Caco-2 (cell line): ENCODE measurements around the gene EGFL8. TPM values are rescaled to one million over a fixed set of nuclear protein-coding genes. Genes with fewer than 3 reads are reported as not detected.
"Not testable (repeated sequence)": the region's sequence is repeated elsewhere in the genome, so short reads cannot be mapped to it uniquely, and the experiment has no call there.

Experiments
- BruUV-seq: library from RNA; stranded (reverse); fragments of 400-500 nt; replicated peaks from 2 replicates; lab custom pipeline; 2021; lab: Mats Ljungman, UMichigan
- CTCF ChIA-PET: fragments of 300-600 bp; sonication (Branson Sonifier 250); formaldehyde crosslinking; loops from one replicate; lab custom pipeline; 2022; ENCODE audit warnings: antibody characterized with exemption; lab: Charles Lee
- POLR2A ChIA-PET: fragments of 300-600 bp; sonication (Branson Sonifier 250); formaldehyde crosslinking; loops from one replicate; lab custom pipeline; 2022; ENCODE audit warnings: antibody characterized with exemption; lab: Charles Lee
- DNase-seq, 2 experiments: peaks; one replicate each; pipeline versions ENCODE4 v3.0.0 to v3.0.0-alpha.2; 2020 to 2022
- H3K27me3 ChIP-seq: replicated peaks from 2 replicates; pipeline ENCODE4 v1.6.0; 2011; ENCODE audit warnings: low read length; ENCODE audit not compliant: control insufficient read depth, insufficient read depth
- H3K36me3 ChIP-seq: 2 replicates; pipeline ENCODE4 v1.5.1; 2011; ENCODE audit warnings: low read length; ENCODE audit not compliant: control insufficient read depth, insufficient read depth
- H3K4me1 ChIP-seq: fragments of 250-450 bp; sonication (Bioruptor Pico); 2 replicates; pipeline ENCODE4 v1.5.1; 2020; ENCODE audit warnings: mild to moderate bottlenecking
- H3K4me3 ChIP-seq: 2 replicates; pipeline ENCODE4 v1.5.1; 2011; ENCODE audit warnings: low read depth, mild to moderate bottlenecking, control low read depth, low read length
- H3K9me3 ChIP-seq: fragments of 250-450 bp; sonication (Bioruptor Pico); 2 replicates; pipeline ENCODE4 v1.5.1; 2020; ENCODE audit warnings: mild to moderate bottlenecking, moderate library complexity
- H3K27ac Mint-ChIP-seq: one replicate; pipeline ENCODE4 v1.8.0; 2022; ENCODE audit warnings: mixed read lengths; ENCODE audit not compliant: unreplicated experiment
- H3K27me3 Mint-ChIP-seq: one replicate; pipeline ENCODE4 v1.8.0; 2022; ENCODE audit warnings: mixed read lengths; ENCODE audit not compliant: insufficient read depth, unreplicated experiment
- H3K36me3 Mint-ChIP-seq: one replicate; pipeline ENCODE4 v1.8.0; 2022; ENCODE audit warnings: mild to moderate bottlenecking, mixed read lengths; ENCODE audit not compliant: insufficient read depth, unreplicated experiment
- H3K4me1 Mint-ChIP-seq: one replicate; pipeline ENCODE4 v1.8.0; 2022; ENCODE audit warnings: low read depth, mixed read lengths; ENCODE audit not compliant: unreplicated experiment
- H3K4me3 Mint-ChIP-seq: one replicate; pipeline ENCODE4 v1.8.0; 2022; ENCODE audit warnings: mild to moderate bottlenecking, moderate library complexity, mixed read lengths; ENCODE audit not compliant: unreplicated experiment
- H3K9me3 Mint-ChIP-seq: one replicate; pipeline ENCODE4 v1.8.0; 2022; ENCODE audit warnings: mixed read lengths; ENCODE audit not compliant: unreplicated experiment
- intact Hi-C: fragments of 100-400 bp; cut with micrococcal nuclease; formaldehyde crosslinking; loops from one replicate; pipeline ENCODE4 v1.10.0; 2022; ENCODE audit not compliant: unreplicated experiment
- total RNA-seq: library from RNA; stranded (reverse); gene quantifications from 2 replicates; pipeline ENCODE4 v1.2.3, GENCODE V29; 2022
- TF ChIP-seq, protein P1 (sequence below), 2 experiments: fragments of 200-600 bp in 1 of 2; IDR thresholded peaks; 1 replicate in 1 of 2; 2 replicates in 1 of 2; pipeline versions ENCODE4 v1.5.1 to v1.8.0; 2011 to 2022; ENCODE audit warnings: antibody characterized with exemption in 1 of 2, control low read depth in 1 of 2, inconsistent platforms in 1 of 2, low read depth in 1 of 2, low read length in 1 of 2, mild to moderate bottlenecking in 1 of 2, moderate library complexity in 1 of 2; ENCODE audit not compliant: insufficient read depth in 1 of 2, severe bottlenecking in 1 of 2, unreplicated experiment in 1 of 2

The EGFL8 gene
- total RNA-seq, 1 experiment from 2014 or later: 45.0 TPM

DNA sequence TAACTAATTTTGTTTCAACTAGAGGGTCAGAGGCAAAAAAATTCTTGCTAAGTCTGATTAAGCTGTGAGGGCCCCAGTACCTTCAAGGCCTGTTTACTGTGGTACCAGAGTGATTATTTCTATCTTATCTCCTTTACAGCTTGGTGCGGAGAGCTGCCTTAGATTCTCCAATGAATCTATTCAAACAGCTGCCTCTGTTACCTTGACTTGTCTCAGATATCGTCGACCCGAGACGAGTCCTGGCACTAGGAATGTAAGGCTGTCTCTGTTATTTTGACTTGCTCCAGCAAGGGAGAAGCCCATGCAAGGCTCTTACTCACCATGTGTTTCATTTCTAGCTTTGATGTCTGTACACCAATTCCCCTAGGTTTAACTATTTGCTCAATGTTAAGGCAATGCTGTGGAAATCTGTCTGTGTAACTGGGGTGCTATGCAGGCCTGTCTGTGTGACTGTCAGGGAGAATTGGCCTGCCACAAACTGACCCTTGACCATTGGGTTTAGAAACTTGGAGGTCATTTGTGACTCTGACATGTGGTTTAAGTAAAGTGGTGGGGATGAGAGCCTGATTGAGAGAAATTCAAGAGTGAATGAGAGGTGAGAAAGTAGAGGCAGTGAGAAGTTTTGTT, 23.9 kb upstream of the EGFL8 start:
- BruUV-seq: no TSS peak
- TF ChIP-seq, protein P1, sequence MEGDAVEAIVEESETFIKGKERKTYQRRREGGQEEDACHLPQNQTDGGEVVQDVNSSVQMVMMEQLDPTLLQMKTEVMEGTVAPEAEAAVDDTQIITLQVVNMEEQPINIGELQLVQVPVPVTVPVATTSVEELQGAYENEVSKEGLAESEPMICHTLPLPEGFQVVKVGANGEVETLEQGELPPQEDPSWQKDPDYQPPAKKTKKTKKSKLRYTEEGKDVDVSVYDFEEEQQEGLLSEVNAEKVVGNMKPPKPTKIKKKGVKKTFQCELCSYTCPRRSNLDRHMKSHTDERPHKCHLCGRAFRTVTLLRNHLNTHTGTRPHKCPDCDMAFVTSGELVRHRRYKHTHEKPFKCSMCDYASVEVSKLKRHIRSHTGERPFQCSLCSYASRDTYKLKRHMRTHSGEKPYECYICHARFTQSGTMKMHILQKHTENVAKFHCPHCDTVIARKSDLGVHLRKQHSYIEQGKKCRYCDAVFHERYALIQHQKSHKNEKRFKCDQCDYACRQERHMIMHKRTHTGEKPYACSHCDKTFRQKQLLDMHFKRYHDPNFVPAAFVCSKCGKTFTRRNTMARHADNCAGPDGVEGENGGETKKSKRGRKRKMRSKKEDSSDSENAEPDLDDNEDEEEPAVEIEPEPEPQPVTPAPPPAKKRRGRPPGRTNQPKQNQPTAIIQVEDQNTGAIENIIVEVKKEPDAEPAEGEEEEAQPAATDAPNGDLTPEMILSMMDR (IDR thresholded peaks at IDR 0.05; ENCODE audit: insufficient read depth in 1 of 2, low read depth in 1 of 2, low read length in 1 of 2, severe bottlenecking in 1 of 2, unreplicated experiment in 1 of 2): no peak
- Mint-ChIP-seq H3K4me1 (peaks cover 24% of the 10 kb centered on the region), H3K4me3 (peak overlapping the region; percentile 42), H3K9me3 (no peaks in the 10 kb centered on the region), H3K27ac (peak overlapping the region; percentile 39), H3K27me3 (no peaks in the 10 kb centered on the region), H3K36me3 (peaks cover 16% of the 10 kb centered on the region)
- intact Hi-C loops: loop anchor here (1.0 kb wide), 1 partner anchor 14 kb away; the partner anchor contains the start of gene PPT2
- peak in 1 of 2 experiments; percentile 35 for DNase-seq
- CTCF ChIA-PET: interaction anchor here (0.6 to 1.1 kb wide), 4 partner anchors 13 to 739 kb away, joined by 3 to 8 read pairs (median 4); partner anchors contain the start of gene ATF6B
- Histone ChIP-seq H3K4me3 (no peak overlapping the region), H3K4me1 (peaks cover 50% of the 10 kb centered on the region), H3K36me3 (no peaks in the 10 kb centered on the region), H3K27me3 (no peaks in the 10 kb centered on the region), H3K9me3 (no peaks in the 10 kb centered on the region)
- POLR2A ChIA-PET: interaction anchor here (0.6 kb wide), 1 partner anchor 12 kb away, joined by 8 read pairs; the partner anchor contains the start of gene ATF6B

DNA sequence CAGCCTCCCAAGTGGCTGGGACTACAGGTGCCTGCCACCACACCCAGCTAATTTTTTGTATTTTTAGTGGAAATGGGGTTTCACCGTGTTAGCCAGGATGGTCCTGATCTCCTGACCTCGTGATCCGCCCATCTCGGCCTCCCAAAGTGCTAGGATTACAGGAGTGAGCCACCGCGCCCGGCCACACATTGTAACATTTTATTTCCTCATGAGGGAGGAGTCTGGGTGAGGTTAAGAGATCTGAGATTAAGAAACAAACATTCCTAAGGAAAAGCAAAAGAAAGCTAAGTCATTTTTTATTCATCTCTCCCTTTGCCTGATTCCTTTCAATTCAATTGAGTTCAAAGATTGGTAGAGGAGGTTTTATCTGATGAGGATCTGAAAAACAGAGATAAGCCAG, 20.2 kb upstream of the EGFL8 start:
- not testable (repeated sequence) for H3K9me3 Mint-ChIP-seq, H3K4me3 Mint-ChIP-seq, DNase-seq, H3K36me3 ChIP-seq, H3K4me3 ChIP-seq, H3K9me3 ChIP-seq, BruUV-seq, H3K27me3 ChIP-seq, H3K27me3 Mint-ChIP-seq
- peaks cover 16% of the 10 kb centered on the region for H3K36me3 Mint-ChIP-seq
- H3K27ac Mint-ChIP-seq: peak overlapping the region; percentile 41
- POLR2A ChIA-PET: interaction anchor here (0.9 to 1.2 kb wide), 2 partner anchors 13 to 14 kb away, joined by 3 to 6 read pairs; partner anchors contain the start of gene FKBPL
- intact Hi-C loops: loop anchor here (2.0 kb wide), 1 partner anchor 13 kb away; the partner anchor contains the start of gene FKBPL
- peaks cover 74% of the 10 kb centered on the region for H3K4me1 ChIP-seq
- CTCF ChIA-PET: interaction anchor here (0.7 to 1.2 kb wide), 4 partner anchors 8 to 414 kb away, joined by 3 read pairs; partner anchors contain the start of gene FKBPL
- H3K4me1 Mint-ChIP-seq: peaks cover 41% of the 10 kb centered on the region

DNA sequence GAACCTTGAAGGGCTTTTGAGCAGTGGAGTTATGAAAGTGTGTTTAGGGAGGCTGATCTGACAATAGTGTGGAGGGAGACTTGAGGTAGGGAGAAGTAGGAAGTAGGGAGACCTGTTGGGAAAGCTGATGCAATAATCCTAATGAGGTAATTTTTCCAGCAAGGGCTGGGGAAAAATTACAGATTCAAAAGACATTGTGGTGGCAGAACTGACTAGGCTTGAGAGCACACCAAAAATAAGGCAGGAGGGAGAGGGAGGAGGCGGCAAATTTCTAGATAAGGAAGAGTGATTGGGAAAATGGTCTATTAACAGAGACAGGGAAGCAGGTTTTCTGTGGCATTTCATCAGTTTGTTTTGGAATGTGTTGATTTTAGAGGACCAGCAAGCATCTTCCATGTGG, 18.1 kb upstream of the EGFL8 start:
- CTCF ChIA-PET: no interaction called here
- H3K27me3 Mint-ChIP-seq: no peaks in the 10 kb centered on the region
- POLR2A ChIA-PET: no interaction called here
- H3K4me1 Mint-ChIP-seq: peaks cover 34% of the 10 kb centered on the region
- H3K4me3 Mint-ChIP-seq: peak overlapping the region; percentile 61
- DNase-seq: no peak
- BruUV-seq: no TSS peak
- H3K27ac Mint-ChIP-seq: peak overlapping the region; percentile 81
- no peaks in the 10 kb centered on the region for H3K9me3 Mint-ChIP-seq
- no peaks in the 10 kb centered on the region for H3K36me3 ChIP-seq
- peaks cover 58% of the 10 kb centered on the region for H3K4me1 ChIP-seq
- intact Hi-C loops: no loop called here
- H3K36me3 Mint-ChIP-seq: peaks cover 10% of the 10 kb centered on the region
- no peak overlapping the region for H3K4me3 ChIP-seq
- no peaks in the 10 kb centered on the region for H3K9me3 ChIP-seq
- no peaks in the 10 kb centered on the region for H3K27me3 ChIP-seq
- TF ChIP-seq, protein P1 (IDR thresholded peaks at IDR 0.05; ENCODE audit: insufficient read depth in 1 of 2, low read depth in 1 of 2, low read length in 1 of 2, severe bottlenecking in 1 of 2, unreplicated experiment in 1 of 2): no peak
